ENCODE measurements around the gene GDPD3. TPM values are rescaled to one million over a fixed set of nuclear protein-coding genes. Genes with fewer than 3 reads are reported as not detected.

The GDPD3 gene
- polyA plus RNA-seq, 1 donor (not counting 4 experiments of a cell fraction or from before 2014, with no cell fraction given) = 1.1 TPM

GRCh38 chr16:30064729-30065101 lies 48.6 kb downstream of the GDPD3 start:
- DNase-seq (ENCODE audit: low read depth, low spot score) = no peak
- no peaks in the 10 kb centered on the region for H3K9me3 ChIP-seq (ENCODE audit: control insufficient read depth, low read depth, low read length)
- peaks cover 32% of the 10 kb centered on the region for H4K20me1 ChIP-seq (ENCODE audit: control insufficient read depth, extremely low read depth, insufficient read depth, low read length)
- peaks cover 27 to 31% of the 10 kb centered on the region in 2 experiments for H3K36me3 ChIP-seq (ENCODE audit: control insufficient read depth in 2 of 2, extremely low read depth in 1 of 2, insufficient read depth in 2 of 2, low read length in 2 of 2)
- TF ChIP-seq, protein P1, sequence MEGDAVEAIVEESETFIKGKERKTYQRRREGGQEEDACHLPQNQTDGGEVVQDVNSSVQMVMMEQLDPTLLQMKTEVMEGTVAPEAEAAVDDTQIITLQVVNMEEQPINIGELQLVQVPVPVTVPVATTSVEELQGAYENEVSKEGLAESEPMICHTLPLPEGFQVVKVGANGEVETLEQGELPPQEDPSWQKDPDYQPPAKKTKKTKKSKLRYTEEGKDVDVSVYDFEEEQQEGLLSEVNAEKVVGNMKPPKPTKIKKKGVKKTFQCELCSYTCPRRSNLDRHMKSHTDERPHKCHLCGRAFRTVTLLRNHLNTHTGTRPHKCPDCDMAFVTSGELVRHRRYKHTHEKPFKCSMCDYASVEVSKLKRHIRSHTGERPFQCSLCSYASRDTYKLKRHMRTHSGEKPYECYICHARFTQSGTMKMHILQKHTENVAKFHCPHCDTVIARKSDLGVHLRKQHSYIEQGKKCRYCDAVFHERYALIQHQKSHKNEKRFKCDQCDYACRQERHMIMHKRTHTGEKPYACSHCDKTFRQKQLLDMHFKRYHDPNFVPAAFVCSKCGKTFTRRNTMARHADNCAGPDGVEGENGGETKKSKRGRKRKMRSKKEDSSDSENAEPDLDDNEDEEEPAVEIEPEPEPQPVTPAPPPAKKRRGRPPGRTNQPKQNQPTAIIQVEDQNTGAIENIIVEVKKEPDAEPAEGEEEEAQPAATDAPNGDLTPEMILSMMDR (optimal IDR thresholded peaks at IDR 0.05 in 1 of 3, IDR thresholded peaks at IDR 0.05 in 1 of 3, conservative IDR thresholded peaks at IDR 0.05 in 1 of 3; ENCODE audit: extremely low read depth in 1 of 3, insufficient read depth in 2 of 3, low read length in 3 of 3) = no peak
- peak overlapping the region; percentile 96 for H3K4me2 ChIP-seq (ENCODE audit: control insufficient read depth, extremely low read depth, insufficient read depth, low read depth, low read length)
- H3K4me1 ChIP-seq (ENCODE audit: control insufficient read depth, extremely low read depth, insufficient read depth, low read length) = peaks cover 35% of the 10 kb centered on the region
- peak overlapping the region; percentile 58 for H2AFZ ChIP-seq (ENCODE audit: control insufficient read depth, low read length)
- dilution Hi-C loops (cut with MboI; ENCODE audit: extremely low pct_ligation_motif_present, low sequenced_read_pairs) = no loop called here
- peak overlapping the region; percentile 92 for H3K27ac ChIP-seq (ENCODE audit: control insufficient read depth, insufficient read depth, low read length)
- H3K9me1 ChIP-seq (ENCODE audit: control insufficient read depth, extremely low read depth, insufficient read depth, low read length) = no peaks in the 10 kb centered on the region
- H3K79me2 ChIP-seq (ENCODE audit: control insufficient read depth, insufficient read depth, low read length) = peaks cover 45% of the 10 kb centered on the region
- H3K9ac ChIP-seq (ENCODE audit: control insufficient read depth, extremely low read depth, insufficient read depth, low read length) = peak overlapping the region; percentile 95
- FAIRE-seq = no peak
- H3K27me3 ChIP-seq (ENCODE audit: control insufficient read depth, extremely low read depth, insufficient read depth, low read length) = no peaks in the 10 kb centered on the region
- H3K4me3 ChIP-seq (ENCODE audit: control insufficient read depth in 2 of 3, extremely low read depth in 1 of 3, insufficient read depth in 2 of 3, low read depth in 1 of 3, low read length in 3 of 3) = peak overlapping the region; percentile 81 to 87 (median 83)

GRCh38 chr16:30063893-30064728 lies 49.2 kb downstream of the GDPD3 start:
- Histone ChIP-seq H3K4me2 (ENCODE audit: control insufficient read depth, extremely low read depth, insufficient read depth, low read depth, low read length) (peak overlapping the region; percentile 96), H3K27ac (ENCODE audit: control insufficient read depth, insufficient read depth, low read length) (peak overlapping the region; percentile 92), H4K20me1 (ENCODE audit: control insufficient read depth, extremely low read depth, insufficient read depth, low read length) (peaks cover 26% of the 10 kb centered on the region), H3K4me3 (ENCODE audit: control insufficient read depth in 2 of 3, extremely low read depth in 1 of 3, insufficient read depth in 2 of 3, low read depth in 1 of 3, low read length in 3 of 3) (peak overlapping the region; percentile 81 to 87 (median 83)), H3K36me3 (ENCODE audit: control insufficient read depth in 2 of 2, extremely low read depth in 1 of 2, insufficient read depth in 2 of 2, low read length in 2 of 2) (peaks cover 21 to 25% of the 10 kb centered on the region in 2 experiments), H2AFZ (ENCODE audit: control insufficient read depth, low read length) (peak overlapping the region; percentile 60), H3K27me3 (ENCODE audit: control insufficient read depth, extremely low read depth, insufficient read depth, low read length) (no peaks in the 10 kb centered on the region), H3K79me2 (ENCODE audit: control insufficient read depth, insufficient read depth, low read length) (peaks cover 39% of the 10 kb centered on the region), H3K9me1 (ENCODE audit: control insufficient read depth, extremely low read depth, insufficient read depth, low read length) (no peaks in the 10 kb centered on the region), H3K9me3 (ENCODE audit: control insufficient read depth, low read depth, low read length) (no peaks in the 10 kb centered on the region), H3K4me1 (ENCODE audit: control insufficient read depth, extremely low read depth, insufficient read depth, low read length) (peaks cover 30% of the 10 kb centered on the region), H3K9ac (ENCODE audit: control insufficient read depth, extremely low read depth, insufficient read depth, low read length) (peak overlapping the region; percentile 95)
- no peak for DNase-seq (ENCODE audit: low read depth, low spot score)
- dilution Hi-C loops (cut with MboI; ENCODE audit: extremely low pct_ligation_motif_present, low sequenced_read_pairs) = no loop called here
- no peak for FAIRE-seq
- TF ChIP-seq, protein P1 (optimal IDR thresholded peaks at IDR 0.05 in 1 of 3, IDR thresholded peaks at IDR 0.05 in 1 of 3, conservative IDR thresholded peaks at IDR 0.05 in 1 of 3; ENCODE audit: extremely low read depth in 1 of 3, insufficient read depth in 2 of 3, low read length in 3 of 3) = peak in 2 of 3 experiments; percentile 35 to 71
- no peak for TF ChIP-seq EZH2 (IDR thresholded peaks at IDR 0.05; ENCODE audit: low read length)

All from keratinocyte (primary cell).